ENCODE results near the gene IGHMBP2. TPM values are rescaled to one million over a fixed set of nuclear protein-coding genes. Genes with fewer than 3 reads are reported as not detected.
A peak's percentile ranks its signal among the peaks of the same experiment; 100 is the strongest.

IGHMBP2 gene
- total RNA-seq, 1 donor from 2014 or later, result 20.3 TPM

- Histone ChIP-seq H3K9me3 (no peaks in the 10 kb centered on the region), H3K4me1 (no peaks in the 10 kb centered on the region), H3K4me3 (no peak overlapping the region), H3K27ac (no peak overlapping the region), H3K36me3 (no peaks in the 10 kb centered on the region), H3K27me3 (no peaks in the 10 kb centered on the region)
- TF ChIP-seq, protein P1, sequence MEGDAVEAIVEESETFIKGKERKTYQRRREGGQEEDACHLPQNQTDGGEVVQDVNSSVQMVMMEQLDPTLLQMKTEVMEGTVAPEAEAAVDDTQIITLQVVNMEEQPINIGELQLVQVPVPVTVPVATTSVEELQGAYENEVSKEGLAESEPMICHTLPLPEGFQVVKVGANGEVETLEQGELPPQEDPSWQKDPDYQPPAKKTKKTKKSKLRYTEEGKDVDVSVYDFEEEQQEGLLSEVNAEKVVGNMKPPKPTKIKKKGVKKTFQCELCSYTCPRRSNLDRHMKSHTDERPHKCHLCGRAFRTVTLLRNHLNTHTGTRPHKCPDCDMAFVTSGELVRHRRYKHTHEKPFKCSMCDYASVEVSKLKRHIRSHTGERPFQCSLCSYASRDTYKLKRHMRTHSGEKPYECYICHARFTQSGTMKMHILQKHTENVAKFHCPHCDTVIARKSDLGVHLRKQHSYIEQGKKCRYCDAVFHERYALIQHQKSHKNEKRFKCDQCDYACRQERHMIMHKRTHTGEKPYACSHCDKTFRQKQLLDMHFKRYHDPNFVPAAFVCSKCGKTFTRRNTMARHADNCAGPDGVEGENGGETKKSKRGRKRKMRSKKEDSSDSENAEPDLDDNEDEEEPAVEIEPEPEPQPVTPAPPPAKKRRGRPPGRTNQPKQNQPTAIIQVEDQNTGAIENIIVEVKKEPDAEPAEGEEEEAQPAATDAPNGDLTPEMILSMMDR (IDR thresholded peaks at IDR 0.05), result no peak
- ATAC-seq, result no peak
- DNase-seq, result peak; percentile 46
- intact Hi-C loops (cut with DNase I), result no loop called here
Measured at GRCh38 chr11:68965901-68966853, 62.5 kb downstream of the IGHMBP2 start.

- Histone ChIP-seq H3K27me3 (no peaks in the 10 kb centered on the region), H3K4me1 (no peaks in the 10 kb centered on the region), H3K36me3 (no peaks in the 10 kb centered on the region), H3K4me3 (no peak overlapping the region), H3K27ac (no peak overlapping the region), H3K9me3 (no peaks in the 10 kb centered on the region)
- intact Hi-C loops (cut with DNase I), result no loop called here
- peak; percentile 12 for DNase-seq
- TF ChIP-seq, protein P1 (IDR thresholded peaks at IDR 0.05), result no peak
- ATAC-seq, result no peak
Measured at GRCh38 chr11:68966894-68967780, 63.4 kb downstream of the IGHMBP2 start.

- Histone ChIP-seq H3K4me3 (no peak overlapping the region), H3K4me1 (no peaks in the 10 kb centered on the region), H3K9me3 (no peaks in the 10 kb centered on the region), H3K27me3 (no peaks in the 10 kb centered on the region), H3K36me3 (no peaks in the 10 kb centered on the region), H3K27ac (no peak overlapping the region)
- intact Hi-C loops (cut with DNase I), result no loop called here
- ATAC-seq (no peak), DNase-seq (peak; percentile 21)
- TF ChIP-seq, protein P1 (IDR thresholded peaks at IDR 0.05), result no peak
Measured at GRCh38 chr11:68968306-68969250, 64.9 kb downstream of the IGHMBP2 start.

GRCh38 chr11:68969386-68969785 is 65.7 kb downstream of the IGHMBP2 start:
- Histone ChIP-seq H3K9me3 (no peaks in the 10 kb centered on the region), H3K4me3 (no peak overlapping the region), H3K4me1 (no peaks in the 10 kb centered on the region), H3K36me3 (no peaks in the 10 kb centered on the region), H3K27me3 (no peaks in the 10 kb centered on the region), H3K27ac (no peak overlapping the region)
- TF ChIP-seq, protein P1 (IDR thresholded peaks at IDR 0.05), result no peak
- peak; percentile 25 for DNase-seq
- intact Hi-C loops (cut with DNase I), result no loop called here
- ATAC-seq, result no peak
